ENCODE results near the gene MLF2. TPM values are rescaled to one million over a fixed set of nuclear protein-coding genes. Genes with fewer than 3 reads are reported as not detected.
"Not testable (repeated sequence)": the region's sequence is repeated elsewhere in the genome, so short reads cannot be mapped to it uniquely, and the experiment has no call there.

MLF2 gene
- total RNA-seq, 1 experiment from 2014 or later: 309 TPM

- Histone ChIP-seq H2AFZ (ENCODE audit: low read depth, low read length, poor library complexity, severe bottlenecking) (no peak overlapping the region), H3K9ac (ENCODE audit: low read length) (no peak overlapping the region), H3K79me2 (ENCODE audit: insufficient read depth, low read length) (no peaks in the 10 kb centered on the region), H3K36me3 (ENCODE audit: control insufficient read depth in 1 of 2, insufficient read depth in 2 of 2, low read length in 2 of 2) (no peaks in the 10 kb centered on the region), H3K9me2 (ENCODE audit: insufficient read depth) (no peaks in the 10 kb centered on the region), H3K27me3 (ENCODE audit: insufficient read depth, low read length) (no peaks in the 10 kb centered on the region), H3K4me2 (ENCODE audit: low read length) (no peak overlapping the region), H3K4me3 (replicated peaks in 1 of 2; ENCODE audit: low read depth in 1 of 2, low read length in 2 of 2) (no peak overlapping the region), H3K4me1 (ENCODE audit: control insufficient read depth in 1 of 2, insufficient read depth in 2 of 2, low read length in 2 of 2) (peaks cover 0 to 6% of the 10 kb centered on the region in 2 experiments; a peak in 2 of 4 replicates), H4K20me1 (ENCODE audit: insufficient read depth) (no peaks in the 10 kb centered on the region), H3K9me3 (ENCODE audit: control insufficient read depth in 1 of 2, insufficient read depth in 1 of 2, low read depth in 1 of 2, low read length in 2 of 2) (no peaks in the 10 kb centered on the region), H3K27ac (ENCODE audit: low read depth, low read length) (no peak overlapping the region)
- ATAC-seq (peak; percentile 36; the same call in 1 of the 2 replicates), DNase-seq (ENCODE audit: low read depth, low spot score) (no peak)
- TF ChIP-seq CEBPB (IDR thresholded peaks at IDR 0.05; ENCODE audit: low read depth) (no peak), POLR2A (IDR thresholded peaks at IDR 0.05; ENCODE audit: borderline replicate concordance, extremely low read depth, insufficient read depth, insufficient read length) (peak; percentile 21), EZH2 (IDR thresholded peaks at IDR 0.05) (no peak)
- ChIA-PET CTCF (interaction anchor here (1.6 kb wide), 1 partner anchor 15 kb away, joined by 3 read pairs; the partner anchor contains the start of gene COPS7A), RAD21 (ENCODE audit: low non-redundant PET in 1 of 2, low total read pairs in 2 of 2, uncharacterized antibody in 2 of 2, unreplicated experiment in 2 of 2) (no interaction called here), POLR2A (interaction anchor here (1.6 to 3.4 kb wide), 2 partner anchors 15 to 43 kb away, joined by 3 to 12 read pairs; partner anchors contain the start of genes COPS7A and MLF2)
- intact Hi-C loops (cut with micrococcal nuclease): no loop called here
- no TSS peak for BruUV-seq (replicated peaks)
Observed at GRCh38 chr12:6708960-6709394, 44.0 kb downstream of the MLF2 start.

DNA sequence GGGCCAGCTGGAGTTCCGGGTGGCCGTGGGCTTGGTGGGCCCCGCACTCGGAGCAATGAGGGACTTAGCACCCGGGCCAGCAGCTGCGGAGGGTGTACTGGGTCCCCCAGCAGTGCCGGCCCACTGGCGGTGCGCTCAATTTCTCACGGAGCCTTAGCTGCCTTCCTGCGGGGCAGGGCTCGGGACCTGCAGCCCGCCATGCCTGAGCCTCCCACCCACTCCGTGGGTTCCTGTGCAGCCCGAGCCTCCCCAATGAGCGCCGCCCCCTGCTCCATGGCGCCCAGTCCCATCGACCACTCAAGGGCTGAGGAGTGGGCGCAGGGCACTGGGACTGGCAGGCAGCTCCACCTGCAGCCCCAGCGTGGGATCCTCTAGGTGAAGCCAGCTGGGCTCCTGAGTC, 44.6 kb downstream of the MLF2 start:
- CTCF ChIA-PET: interaction anchor here (1.6 kb wide), 1 partner anchor 16 kb away, joined by 3 read pairs; the partner anchor contains the start of gene COPS7A
- intact Hi-C loops (cut with micrococcal nuclease); RAD21 ChIA-PET (ENCODE audit: low non-redundant PET in 1 of 2, low total read pairs in 2 of 2, uncharacterized antibody in 2 of 2, unreplicated experiment in 2 of 2): not testable (repeated sequence)

More for the DNA sequence above, 44.6 kb downstream of the MLF2 start:
- H2AFZ ChIP-seq (ENCODE audit: low read depth, low read length, poor library complexity, severe bottlenecking); H3K27me3 ChIP-seq (ENCODE audit: insufficient read depth, low read length); H3K9me3 ChIP-seq (ENCODE audit: control insufficient read depth in 1 of 2, insufficient read depth in 1 of 2, low read depth in 1 of 2, low read length in 2 of 2); BruUV-seq (replicated peaks); H3K4me3 ChIP-seq (replicated peaks in 1 of 2; ENCODE audit: low read depth in 1 of 2, low read length in 2 of 2); ATAC-seq; H3K9me2 ChIP-seq (ENCODE audit: insufficient read depth); H3K27ac ChIP-seq (ENCODE audit: low read depth, low read length); H3K79me2 ChIP-seq (ENCODE audit: insufficient read depth, low read length); DNase-seq (ENCODE audit: low read depth, low spot score); H3K4me2 ChIP-seq (ENCODE audit: low read length); H4K20me1 ChIP-seq (ENCODE audit: insufficient read depth); H3K9ac ChIP-seq (ENCODE audit: low read length); H3K4me1 ChIP-seq (ENCODE audit: control insufficient read depth in 1 of 2, insufficient read depth in 2 of 2, low read length in 2 of 2); H3K36me3 ChIP-seq (ENCODE audit: control insufficient read depth in 1 of 2, insufficient read depth in 2 of 2, low read length in 2 of 2): not testable (repeated sequence)
- POLR2A ChIA-PET: interaction anchor here (1.6 to 3.4 kb wide), 2 partner anchors 15 to 44 kb away, joined by 3 to 12 read pairs; partner anchors contain the start of genes COPS7A and MLF2

All from HCT116 (cell line).